ENCODE results near the gene KIAA1958.

DNA sequence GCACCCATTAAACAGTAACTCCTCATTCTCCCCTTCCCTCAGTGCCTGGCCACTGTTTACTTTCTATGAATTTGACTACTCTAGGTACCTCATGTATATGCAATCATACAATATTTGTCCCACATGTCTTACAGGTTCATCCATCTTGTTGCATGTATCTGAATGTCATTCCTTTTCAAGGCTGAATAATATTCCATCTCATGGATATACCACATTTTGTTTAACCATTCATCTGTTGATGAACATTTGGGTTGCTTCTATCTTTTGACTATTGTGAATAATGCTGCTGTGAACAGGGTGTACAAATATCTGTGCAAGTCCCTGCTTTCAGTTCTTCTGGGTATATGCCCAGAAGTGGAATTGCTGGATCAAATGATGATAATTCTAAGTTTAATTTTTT is 190.4 kb downstream of the KIAA1958 start:
- TF ChIP-seq CTCF (IDR thresholded peaks at IDR 0.05 in 4 of 5, conservative IDR thresholded peaks at IDR 0.05 in 1 of 5) = no peak
- TF ChIP-seq POLR2A (IDR thresholded peaks at IDR 0.05) = no peak

Data from gastrocnemius medialis (tissue), 4 donors.